HG02852 (cell line): ENCODE measurements around the gene PLA2G6.
"Not testable (repeated sequence)": the region's sequence is repeated elsewhere in the genome, so short reads cannot be mapped to it uniquely, and the experiment has no call there.

Experiments used
- ATAC-seq: cut with Tn5 transposase; IDR thresholded peaks from one replicate; pipeline ENCODE4 v1.9.1; 2021; ENCODE audit warnings: mild to moderate bottlenecking, moderate library complexity; ENCODE audit not compliant: unreplicated experiment

Gene PLA2G6

GRCh38 chr22:38170469-38170868 is 11.2 kb downstream of the PLA2G6 start:
- no peak for ATAC-seq

DNA sequence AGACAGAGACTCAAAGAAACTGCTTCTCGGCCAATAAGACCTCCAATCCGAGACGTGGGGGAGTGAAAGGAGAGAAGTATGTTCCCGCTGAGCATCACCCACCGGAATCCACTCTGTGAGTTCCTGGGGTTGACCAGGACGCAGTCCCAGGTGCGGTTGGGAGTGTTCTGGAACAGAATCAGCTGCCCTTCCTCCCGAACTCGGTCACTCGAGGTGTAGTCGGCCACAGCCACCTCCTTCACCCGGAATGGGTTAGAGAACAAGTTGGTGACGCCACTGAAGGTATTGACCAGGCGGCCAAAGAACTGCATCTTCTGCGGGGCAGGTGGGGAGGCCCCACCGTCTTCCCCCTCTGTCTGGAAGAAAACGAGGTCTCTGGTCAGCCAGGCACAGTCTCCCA is 12.5 kb downstream of the PLA2G6 start:
- ATAC-seq, result no peak

DNA sequence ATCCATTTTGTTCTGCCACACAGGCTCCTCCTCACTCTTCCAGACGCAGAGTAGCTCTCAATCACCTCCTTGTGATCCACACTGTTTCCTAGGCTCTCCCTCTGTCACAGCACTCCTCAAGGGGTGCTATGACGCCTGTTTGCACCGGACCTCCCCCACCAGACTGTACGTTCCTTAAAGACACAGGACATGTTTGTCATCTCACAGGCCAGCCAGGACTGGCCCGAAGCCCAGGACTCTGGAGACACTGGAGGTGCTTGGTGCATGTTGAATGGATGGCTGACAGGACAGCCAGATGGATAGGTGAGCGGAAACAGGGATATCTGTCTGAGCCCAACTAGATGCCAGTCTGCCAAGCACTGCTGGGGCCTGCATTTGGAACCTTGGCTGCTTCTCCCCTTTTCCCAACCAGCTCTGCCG is 13.6 kb downstream of the PLA2G6 start:
- ATAC-seq, result no peak

GRCh38 chr22:38165922-38166593 is 15.6 kb downstream of the PLA2G6 start:
- no peak for ATAC-seq

- no peak for ATAC-seq
These were observed 17.1 kb downstream of the PLA2G6 start for GRCh38 chr22:38164551-38164918.

GRCh38 chr22:38163844-38164550 is 17.6 kb downstream of the PLA2G6 start:
- no peak for ATAC-seq

GRCh38 chr22:38162881-38163843 is 18.5 kb downstream of the PLA2G6 start:
- ATAC-seq, result no peak

DNA sequence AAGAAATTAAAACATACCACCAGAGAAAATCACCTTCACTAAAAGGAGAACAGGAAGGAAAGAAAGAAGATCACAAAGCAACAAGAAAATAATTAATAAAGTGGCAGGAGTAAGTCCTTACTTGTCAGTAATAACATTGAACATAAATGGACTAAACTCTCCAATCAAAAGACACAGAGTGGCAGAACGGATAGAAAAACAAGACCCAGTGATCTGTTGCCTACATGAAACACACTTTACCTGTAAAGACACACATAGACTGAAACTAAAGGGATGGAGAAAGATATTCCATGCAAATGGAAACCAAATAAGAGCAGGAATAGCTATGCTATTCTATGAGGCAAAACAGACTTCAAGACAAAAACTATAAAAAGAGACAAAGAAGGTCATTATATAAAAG is 25.9 kb downstream of the PLA2G6 start:
- no peak for ATAC-seq

- not testable (repeated sequence) for ATAC-seq
These were observed 27.1 kb downstream of the PLA2G6 start for GRCh38 chr22:38154563-38154915.

DNA sequence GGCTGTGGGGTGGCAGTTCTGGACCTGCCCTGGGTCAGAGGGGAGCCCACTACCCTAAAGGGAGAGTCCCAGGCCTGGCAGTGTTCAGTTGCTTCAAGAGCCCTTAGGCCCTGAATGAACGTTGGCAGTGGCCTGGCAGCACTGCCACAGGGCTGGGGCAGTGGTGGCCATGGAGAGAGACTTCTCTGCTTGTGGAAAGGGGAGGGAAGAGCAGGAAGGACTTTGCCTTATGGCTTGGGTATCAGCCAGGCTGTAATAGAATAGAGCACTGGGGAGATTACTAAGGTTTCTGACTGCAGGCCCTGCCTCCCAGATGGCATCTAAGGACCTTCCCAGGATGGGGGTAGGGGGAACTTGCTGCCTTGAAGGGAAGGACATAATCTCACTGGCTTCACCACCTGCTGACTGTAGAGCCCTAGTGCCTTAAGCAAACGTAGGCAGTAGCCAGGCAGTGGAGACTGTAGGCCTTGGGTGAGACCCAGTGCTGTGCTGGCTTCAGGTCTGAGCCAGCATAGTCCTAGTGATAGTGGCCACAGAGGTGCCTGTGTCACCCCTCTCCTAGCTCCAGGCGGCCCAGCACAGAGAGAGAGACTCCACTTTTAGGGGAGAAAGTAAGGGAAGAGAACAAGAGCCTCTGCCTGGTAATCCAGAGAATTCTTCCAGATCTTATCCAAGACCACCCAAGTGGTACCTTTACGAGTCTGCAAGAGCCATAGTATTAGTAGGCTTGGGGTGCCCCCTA is 27.6 kb downstream of the PLA2G6 start:
- no peak for ATAC-seq

DNA sequence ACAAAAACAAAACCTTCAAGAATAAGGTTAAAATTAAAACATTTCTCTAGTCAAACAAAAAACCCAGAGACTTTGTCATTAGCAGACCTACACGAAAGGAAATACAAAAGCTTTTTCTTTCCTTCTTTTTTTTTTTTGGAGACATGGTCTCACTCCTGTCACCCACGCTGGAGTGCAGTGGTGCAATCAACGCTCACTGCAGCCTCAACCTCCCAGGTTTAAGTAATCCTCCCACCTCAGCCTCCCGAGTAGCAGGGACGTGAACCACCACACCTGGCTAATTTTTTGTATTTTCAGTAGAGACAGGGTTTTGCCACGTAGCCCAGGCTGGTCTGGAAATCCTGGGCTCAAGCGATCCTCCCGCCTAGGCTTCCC is 30.5 kb downstream of the PLA2G6 start:
- no peak for ATAC-seq

- ATAC-seq, result no peak
These were observed 33.4 kb downstream of the PLA2G6 start for GRCh38 chr22:38148245-38148644.

DNA sequence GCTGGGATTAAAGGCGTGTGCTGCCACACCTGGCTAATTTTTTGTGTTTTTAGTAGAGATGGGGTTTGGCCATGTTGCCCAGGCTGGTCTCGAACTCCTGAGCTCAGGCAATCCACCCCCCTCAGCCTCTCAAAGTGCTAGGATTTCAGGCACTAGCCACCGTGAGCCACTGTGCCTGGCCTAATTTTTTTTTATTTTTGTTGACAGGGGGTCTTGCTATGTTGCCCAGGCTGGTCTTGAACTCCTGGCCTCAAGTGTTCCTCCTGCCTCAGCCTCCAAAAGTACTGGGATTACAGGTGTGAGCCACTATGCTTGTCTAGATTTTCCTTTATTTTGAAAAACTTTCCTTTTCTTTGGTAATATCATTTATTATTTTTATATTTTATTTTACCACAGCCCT is 35.5 kb downstream of the PLA2G6 start:
- ATAC-seq, result not testable (repeated sequence)

DNA sequence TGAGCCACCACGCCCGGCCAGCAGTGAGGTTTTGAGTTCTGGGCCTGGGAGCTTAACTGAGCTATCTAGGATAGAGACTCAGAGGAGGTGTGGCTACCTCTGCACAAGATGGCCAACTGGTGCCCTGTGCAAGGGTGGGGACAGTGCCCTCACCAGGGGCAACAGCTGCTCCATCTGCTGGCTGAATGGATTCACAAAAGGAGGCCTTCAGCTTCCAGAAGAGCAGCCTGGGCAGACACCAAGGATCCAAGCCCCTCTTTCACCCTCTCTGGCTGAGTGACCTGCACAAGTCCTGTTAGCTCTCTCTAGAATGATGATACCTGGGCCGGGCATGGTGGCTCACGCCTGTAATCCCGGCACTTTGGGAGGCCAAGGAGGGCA is 37.6 kb downstream of the PLA2G6 start:
- no peak for ATAC-seq

GRCh38 chr22:38142606-38143005 is 39.0 kb downstream of the PLA2G6 start:
- ATAC-seq, result no peak

GRCh38 chr22:38141217-38141973 is 40.2 kb downstream of the PLA2G6 start:
- ATAC-seq, result no peak

- no peak for ATAC-seq
These were observed 41.7 kb downstream of the PLA2G6 start for GRCh38 chr22:38139901-38140300.

- no peak for ATAC-seq
These were observed 42.7 kb downstream of the PLA2G6 start for GRCh38 chr22:38138961-38139360.

DNA sequence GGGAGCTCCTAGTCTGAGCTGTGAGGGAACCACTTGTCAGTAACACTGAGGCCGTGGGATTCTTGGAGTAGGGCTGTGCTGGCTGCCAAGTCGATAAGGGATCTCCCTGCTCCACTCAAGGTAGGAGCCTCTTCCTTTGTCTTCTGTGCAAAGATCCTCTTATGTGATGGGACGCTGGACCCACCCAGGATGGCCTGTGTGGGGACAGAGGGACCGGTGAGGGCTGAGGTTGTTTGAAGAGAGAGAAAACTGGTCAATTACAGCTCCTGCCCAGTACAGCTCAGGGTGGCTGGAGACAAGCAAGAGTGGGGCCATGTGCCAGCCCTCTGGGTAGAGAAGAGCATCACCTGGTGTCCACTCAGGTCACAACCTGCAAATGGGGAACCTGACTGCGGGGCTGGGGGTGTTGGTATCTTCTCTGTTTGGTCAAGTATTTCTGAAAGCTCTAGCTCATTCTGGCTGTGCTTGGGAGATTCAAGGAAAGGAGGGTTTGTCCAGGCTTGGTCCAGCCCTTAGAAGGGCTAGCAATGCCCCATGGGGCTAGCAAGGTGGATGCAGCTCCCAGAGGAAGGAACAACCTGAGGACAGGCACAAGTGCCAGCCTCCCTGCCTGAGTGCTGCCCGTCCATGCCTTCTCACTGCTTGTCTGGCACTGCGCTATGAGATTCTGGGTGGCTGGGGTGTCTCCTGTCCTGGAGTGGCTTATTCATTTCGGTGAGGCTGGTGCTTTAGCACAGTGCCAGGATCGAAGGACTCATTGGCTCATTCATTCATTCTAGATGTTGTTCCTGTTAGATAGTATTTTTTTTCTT is 43.5 kb downstream of the PLA2G6 start:
- ATAC-seq, result no peak
